ENCODE data around the gene LRRFIP1.

DNA sequence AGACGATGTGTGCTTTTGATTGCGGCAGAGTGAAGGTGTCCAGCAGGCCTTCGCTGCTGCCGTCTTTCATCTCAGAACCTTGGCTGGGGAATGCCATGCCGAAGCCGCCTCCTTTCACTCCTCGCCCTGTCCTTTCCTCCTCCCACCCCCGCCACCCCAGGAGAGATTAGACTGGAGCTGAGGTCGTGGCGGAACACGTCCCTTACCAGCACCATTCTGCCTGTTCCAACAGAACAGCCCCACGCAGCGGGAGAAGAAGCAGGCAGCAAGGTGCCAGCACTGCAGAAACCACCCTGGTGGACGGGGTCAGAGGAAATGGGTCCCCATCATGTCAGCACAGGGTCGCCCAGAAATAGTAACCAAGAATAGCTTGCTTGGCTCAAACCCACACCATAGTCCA is 146.4 kb downstream of the LRRFIP1 start:
- no peak for TF ChIP-seq POLR2AphosphoS5 (IDR thresholded peaks at IDR 0.05)
- TF ChIP-seq, protein P1, sequence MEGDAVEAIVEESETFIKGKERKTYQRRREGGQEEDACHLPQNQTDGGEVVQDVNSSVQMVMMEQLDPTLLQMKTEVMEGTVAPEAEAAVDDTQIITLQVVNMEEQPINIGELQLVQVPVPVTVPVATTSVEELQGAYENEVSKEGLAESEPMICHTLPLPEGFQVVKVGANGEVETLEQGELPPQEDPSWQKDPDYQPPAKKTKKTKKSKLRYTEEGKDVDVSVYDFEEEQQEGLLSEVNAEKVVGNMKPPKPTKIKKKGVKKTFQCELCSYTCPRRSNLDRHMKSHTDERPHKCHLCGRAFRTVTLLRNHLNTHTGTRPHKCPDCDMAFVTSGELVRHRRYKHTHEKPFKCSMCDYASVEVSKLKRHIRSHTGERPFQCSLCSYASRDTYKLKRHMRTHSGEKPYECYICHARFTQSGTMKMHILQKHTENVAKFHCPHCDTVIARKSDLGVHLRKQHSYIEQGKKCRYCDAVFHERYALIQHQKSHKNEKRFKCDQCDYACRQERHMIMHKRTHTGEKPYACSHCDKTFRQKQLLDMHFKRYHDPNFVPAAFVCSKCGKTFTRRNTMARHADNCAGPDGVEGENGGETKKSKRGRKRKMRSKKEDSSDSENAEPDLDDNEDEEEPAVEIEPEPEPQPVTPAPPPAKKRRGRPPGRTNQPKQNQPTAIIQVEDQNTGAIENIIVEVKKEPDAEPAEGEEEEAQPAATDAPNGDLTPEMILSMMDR (IDR thresholded peaks at IDR 0.05 in 8 of 11, conservative IDR thresholded peaks at IDR 0.05 in 3 of 11) = no peak

Measured in spleen (tissue), 7 donors.